Stimulated activated naive CD4-positive, alpha-beta T cell (primary cell): ENCODE measurements around the gene ULK4.
"Not testable (repeated sequence)": the region's sequence is repeated elsewhere in the genome, so short reads cannot be mapped to it uniquely, and the experiment has no call there.

Experiments
- DNase-seq, 6 experiments: peaks; one replicate each; lab custom pipeline; 2025; lab: John Stamatoyannopoulos, UW

Gene ULK4

DNA sequence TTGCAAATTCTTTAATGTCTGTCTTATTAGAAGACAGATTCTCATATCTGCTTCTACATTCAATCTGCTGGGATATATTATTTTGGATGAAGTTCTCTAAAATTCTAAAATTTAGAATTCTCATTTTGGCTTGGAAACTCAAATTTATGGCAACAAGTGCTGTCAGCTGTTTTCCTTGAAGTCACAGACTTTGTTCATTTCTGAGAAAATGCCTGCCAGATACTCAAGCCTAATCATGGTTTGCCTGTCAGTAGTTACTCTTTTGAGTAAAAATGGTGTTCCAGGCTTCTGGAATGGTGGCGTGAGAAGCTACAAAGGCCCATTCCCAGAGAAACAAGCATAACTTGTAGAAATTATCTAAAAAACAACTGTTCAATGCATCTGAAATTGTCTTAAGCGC lies 646.8 kb downstream of the ULK4 start:
- no peak for DNase-seq

GRCh38 chr3:41308119-41308518 lies 653.8 kb downstream of the ULK4 start:
- no peak for DNase-seq

GRCh38 chr3:41307065-41307464 lies 654.8 kb downstream of the ULK4 start:
- no peak for DNase-seq

DNA sequence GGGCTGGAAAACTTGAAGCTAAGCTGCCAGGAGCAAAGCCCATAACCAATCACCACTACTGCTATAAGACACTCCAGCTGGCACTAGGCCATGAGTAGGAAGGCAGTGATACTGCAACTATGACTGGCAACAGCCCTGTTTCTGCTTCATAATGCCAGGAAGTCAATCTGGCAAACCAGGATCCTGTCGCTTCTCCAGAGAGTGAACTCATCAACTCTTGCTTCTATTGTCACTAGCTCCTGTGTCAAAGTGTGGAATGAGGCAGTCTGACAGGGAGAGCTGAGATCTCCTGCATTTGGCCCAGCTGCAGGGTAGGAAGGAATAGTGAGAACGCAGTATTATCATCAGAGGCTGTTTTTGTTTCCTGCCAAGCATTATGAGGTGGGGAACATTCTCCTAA lies 657.3 kb downstream of the ULK4 start:
- DNase-seq, result no peak

DNA sequence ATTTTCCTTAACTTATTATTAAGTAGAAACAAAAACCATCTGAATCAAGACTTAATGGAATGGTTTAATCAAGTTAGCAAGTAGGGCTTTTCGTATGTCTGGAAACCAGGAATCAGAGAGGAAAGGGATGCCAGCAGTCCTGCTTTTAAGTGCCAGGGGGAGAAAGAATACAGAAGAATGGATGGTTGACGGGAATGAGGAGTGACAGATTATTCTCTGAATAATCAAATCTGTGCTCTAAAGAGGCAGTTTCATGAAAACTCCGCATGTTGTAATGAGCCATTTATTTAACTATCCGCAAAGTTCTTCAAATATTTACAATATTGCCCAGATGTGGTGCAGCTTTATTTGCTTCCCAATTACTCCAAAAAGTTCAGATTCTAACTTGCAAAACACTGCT lies 659.6 kb downstream of the ULK4 start:
- DNase-seq, result no peak

DNA sequence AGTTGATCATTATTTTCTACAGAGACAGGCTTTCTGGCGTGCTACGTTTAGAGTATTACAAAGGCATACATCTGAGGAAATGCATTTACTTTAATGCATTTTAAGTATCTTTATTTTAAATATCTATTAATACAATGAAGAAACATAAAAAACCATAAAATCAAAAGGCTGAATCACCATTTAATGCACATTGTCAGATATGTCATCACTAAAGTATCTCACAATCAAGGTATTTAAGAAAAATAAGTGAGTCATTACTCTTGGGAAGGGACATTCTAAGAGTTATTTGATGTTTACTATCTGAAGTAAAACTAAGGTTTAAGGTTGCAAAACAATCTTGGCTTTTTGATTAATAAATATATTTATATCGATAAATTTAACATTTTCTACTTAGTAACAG lies 660.4 kb downstream of the ULK4 start:
- DNase-seq, result no peak

DNA sequence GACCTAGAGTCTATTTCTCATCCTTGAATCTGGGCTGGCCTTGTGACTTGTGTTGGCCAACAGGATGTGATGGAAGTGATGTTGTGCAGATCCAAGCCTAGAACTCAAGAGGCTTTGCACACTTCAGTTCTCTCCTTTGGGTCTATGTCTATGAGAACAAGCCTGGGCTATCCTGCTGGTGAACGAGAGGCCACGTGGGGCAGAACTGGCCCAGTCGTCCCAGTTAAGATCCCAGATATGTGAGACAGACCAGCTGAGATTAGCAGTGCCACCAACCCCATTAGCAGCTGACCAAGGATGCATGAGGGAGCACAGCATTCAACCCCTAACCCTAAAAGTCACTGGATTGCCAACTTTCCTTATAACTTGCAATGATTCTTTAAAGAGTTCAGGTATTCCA lies 662.9 kb downstream of the ULK4 start:
- DNase-seq, result no peak

DNA sequence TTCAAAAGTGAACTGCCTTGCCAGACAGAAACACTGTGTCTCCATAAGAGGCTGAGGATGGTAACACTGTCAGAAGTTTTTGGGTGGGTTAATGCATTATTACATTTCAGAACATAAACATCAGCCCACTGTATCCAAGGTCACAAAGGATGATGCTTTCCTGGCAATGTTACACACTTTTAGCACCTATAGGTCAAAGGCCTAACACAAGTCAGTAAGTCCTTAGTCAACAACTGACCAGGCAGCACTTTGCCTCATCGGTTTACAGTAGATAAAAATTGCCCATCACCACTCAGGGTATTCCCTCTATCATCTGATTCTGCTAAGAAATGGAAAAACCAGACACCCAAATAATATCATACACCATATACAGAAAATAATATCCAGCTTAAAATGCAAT lies 664.2 kb downstream of the ULK4 start:
- DNase-seq, result no peak

GRCh38 chr3:41296556-41296955 lies 665.3 kb downstream of the ULK4 start:
- DNase-seq, result no peak

GRCh38 chr3:41295740-41296139 lies 666.2 kb downstream of the ULK4 start:
- DNase-seq, result no peak

GRCh38 chr3:41293169-41293681 lies 668.7 kb downstream of the ULK4 start:
- DNase-seq, result no peak

GRCh38 chr3:41290736-41291135 lies 671.2 kb downstream of the ULK4 start:
- no peak for DNase-seq

DNA sequence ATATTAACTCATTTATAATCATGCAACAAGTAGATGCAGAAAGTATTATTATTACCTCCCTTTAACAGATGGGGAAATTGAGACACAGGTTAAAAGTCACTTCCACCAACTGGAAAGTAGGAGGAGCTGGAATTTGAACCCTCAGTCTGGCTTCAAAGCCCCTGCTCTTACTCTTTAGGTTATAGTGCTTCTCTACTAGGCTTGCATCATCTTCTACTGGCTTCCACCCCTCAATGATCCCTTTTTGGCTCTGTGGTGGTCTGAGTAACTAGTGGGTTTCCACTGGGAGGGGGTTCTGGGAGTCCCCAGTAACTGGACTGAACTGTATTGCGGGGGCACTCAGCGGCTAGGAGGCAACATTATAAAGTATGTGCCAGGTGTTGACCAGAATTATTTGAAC lies 671.6 kb downstream of the ULK4 start:
- no peak for DNase-seq

DNA sequence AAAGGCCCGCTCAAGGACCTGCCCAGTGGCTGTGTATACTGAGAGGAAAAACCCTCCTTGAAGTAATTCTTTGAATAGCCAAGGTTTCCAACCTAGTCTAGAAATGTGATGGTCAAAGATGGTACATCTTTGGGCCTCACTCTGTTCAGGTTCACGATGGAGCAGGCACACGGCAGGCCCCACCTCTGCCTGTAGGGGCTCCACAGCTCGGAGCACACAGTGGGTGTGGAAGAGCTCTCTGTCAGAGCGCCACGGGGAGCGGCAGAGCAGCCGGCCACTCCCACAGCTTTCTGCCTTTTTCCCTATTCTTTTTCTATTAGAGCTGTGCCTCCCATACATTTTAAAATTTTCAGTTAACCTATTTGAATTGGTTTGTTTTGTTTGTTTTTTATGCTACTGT lies 673.1 kb downstream of the ULK4 start:
- no peak for DNase-seq

DNA sequence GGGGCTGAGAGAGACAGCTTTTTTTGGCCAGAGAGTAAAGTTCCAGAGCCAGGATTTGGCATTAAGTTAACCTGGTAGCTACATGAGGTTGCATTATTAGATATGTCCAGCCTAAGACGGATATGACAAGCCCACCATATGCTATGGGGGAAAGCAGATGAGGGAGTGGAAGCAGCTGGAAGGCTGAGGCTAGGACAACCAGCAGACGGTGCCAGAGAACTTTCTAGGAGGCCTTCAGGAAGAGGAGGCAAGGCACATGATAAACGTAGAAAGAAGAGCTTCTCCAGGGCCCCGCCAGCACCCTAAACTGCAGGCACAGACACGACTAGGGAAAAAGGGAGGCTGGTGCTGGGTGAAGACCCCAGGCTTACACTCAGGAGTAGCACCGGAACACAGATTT lies 675.6 kb downstream of the ULK4 start:
- no peak for DNase-seq

GRCh38 chr3:41284934-41285333 lies 677.0 kb downstream of the ULK4 start:
- DNase-seq, result not testable (repeated sequence)

- no peak for DNase-seq
Measured at GRCh38 chr3:41277790-41278465, 684.0 kb downstream of the ULK4 start.

GRCh38 chr3:41276191-41276590 lies 685.7 kb downstream of the ULK4 start:
- no peak for DNase-seq

DNA sequence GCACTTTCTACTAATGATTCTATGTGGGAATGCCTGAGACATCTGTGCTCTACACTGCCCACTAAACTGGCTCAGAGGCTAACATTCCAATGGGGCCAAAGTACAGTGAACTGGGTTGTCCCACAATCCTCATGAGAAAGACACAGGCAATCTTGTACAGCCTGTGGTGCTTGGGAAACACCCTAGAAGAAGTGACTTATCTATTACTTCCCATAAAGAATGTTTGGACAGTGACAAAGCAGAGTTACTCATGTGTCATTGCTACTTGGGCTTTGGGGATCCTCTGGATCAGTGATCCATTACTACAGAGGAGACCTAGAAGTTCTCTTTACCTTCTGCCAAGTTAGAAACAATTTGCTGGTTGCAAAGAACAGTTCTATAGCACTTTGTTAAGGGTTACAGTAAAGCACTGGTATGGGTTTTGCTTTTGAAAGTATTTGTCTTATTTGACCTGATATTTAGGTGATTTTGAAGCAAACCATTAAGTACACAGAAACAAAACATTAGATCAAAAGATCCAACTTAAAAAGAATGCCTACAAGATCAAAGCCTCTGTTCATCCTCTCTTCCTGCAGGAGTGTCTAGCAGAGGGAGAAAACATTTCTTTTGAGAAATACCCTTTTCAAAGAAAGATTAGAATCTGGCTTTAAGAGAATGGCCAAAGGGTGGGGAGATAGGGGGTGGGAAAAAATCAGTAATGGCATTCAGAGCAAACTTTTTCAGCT lies 686.8 kb downstream of the ULK4 start:
- no peak for DNase-seq

DNA sequence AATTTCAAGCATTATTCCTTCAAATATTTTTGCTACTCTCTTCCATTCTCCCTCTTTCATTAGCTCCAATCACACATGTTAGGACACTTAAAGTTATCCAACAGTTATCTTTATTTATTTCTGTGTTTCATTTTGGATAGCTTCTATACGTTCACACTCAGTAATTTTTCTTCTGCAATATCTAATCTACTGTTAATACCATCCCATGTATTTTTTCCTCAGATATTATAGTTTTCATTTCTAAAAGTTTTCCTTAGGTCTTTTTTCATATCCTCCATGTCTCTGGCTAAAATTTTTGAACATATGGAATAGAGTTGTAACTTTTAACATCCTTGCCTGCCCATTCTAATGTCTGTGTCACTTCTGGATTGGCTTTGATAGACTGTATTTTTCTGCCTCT lies 689.2 kb downstream of the ULK4 start:
- no peak for DNase-seq

GRCh38 chr3:41267975-41268640 lies 693.8 kb downstream of the ULK4 start:
- DNase-seq, result no peak

- DNase-seq, result no peak
Measured at GRCh38 chr3:41265823-41266273, 696.1 kb downstream of the ULK4 start.

DNA sequence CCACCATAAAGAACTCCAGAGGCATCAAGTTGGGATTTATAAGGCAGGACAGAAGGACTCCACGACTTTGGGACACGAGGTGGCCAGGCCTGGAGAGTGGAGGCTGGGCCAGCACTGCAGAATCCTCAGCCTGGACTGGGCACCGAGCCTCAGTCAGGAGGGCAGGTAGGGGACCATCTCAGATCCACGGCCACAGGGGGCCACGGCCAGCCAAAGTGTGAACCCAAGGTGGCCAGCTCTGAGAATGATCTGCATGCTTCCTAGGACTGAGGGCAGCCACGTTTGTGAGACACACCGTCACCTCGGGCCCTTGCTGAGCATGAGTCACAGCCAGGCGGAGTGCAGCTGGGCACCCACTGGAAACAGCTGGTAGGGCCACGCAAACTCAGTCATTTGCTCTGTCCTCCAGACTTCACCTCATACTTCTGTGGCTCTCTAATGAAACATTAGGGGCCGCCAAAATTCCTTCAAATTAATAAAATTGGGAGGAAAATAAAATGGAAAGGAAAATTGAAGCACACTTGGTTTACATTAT lies 696.8 kb downstream of the ULK4 start:
- DNase-seq, result no peak
